Measurements from ENCODE around the gene NDUFV1. TPM values are rescaled to one million over a fixed set of nuclear protein-coding genes. Genes with fewer than 3 reads are reported as not detected.

The NDUFV1 gene
- total RNA-seq, 1 donor from 2014 or later = 273 TPM

GRCh38 chr11:67640758-67641337, 34.1 kb downstream of the NDUFV1 start:
- DNase-seq = no peak

- DNase-seq = no peak
Observed at GRCh38 chr11:67641338-67642172, 34.8 kb downstream of the NDUFV1 start.

- DNase-seq = no peak
Observed at GRCh38 chr11:67642173-67643120, 35.7 kb downstream of the NDUFV1 start.

- DNase-seq = no peak
Observed at GRCh38 chr11:67644042-67644441, 37.3 kb downstream of the NDUFV1 start.

GRCh38 chr11:67644472-67645418, 38.0 kb downstream of the NDUFV1 start:
- DNase-seq = no peak

- DNase-seq = no peak
Observed at GRCh38 chr11:67645521-67646461, 39.1 kb downstream of the NDUFV1 start.

- DNase-seq = no peak
Observed at GRCh38 chr11:67646535-67647336, 40.0 kb downstream of the NDUFV1 start.

GRCh38 chr11:67647471-67647870, 40.7 kb downstream of the NDUFV1 start:
- DNase-seq = no peak

GRCh38 chr11:67648140-67648795, 41.5 kb downstream of the NDUFV1 start:
- no peak for DNase-seq

- no peak for DNase-seq
Observed at GRCh38 chr11:67648796-67649613, 42.3 kb downstream of the NDUFV1 start.

GRCh38 chr11:67649634-67650510, 43.1 kb downstream of the NDUFV1 start:
- no peak for DNase-seq

GRCh38 chr11:67651976-67652781, 45.4 kb downstream of the NDUFV1 start:
- no peak for DNase-seq

GRCh38 chr11:67652965-67653845, 46.5 kb downstream of the NDUFV1 start:
- DNase-seq = no peak

GRCh38 chr11:67654225-67654624, 47.5 kb downstream of the NDUFV1 start:
- DNase-seq = no peak

All from tongue (tissue), 2 donors.